Natural killer cell (primary cell): ENCODE results near the gene DLG5. TPM values are rescaled to one million over a fixed set of nuclear protein-coding genes. Genes with fewer than 3 reads are reported as not detected.
A peak's percentile ranks its signal among the peaks of the same experiment; 100 is the strongest.

Experiments used
- ATAC-seq, 3 donors: fragments of 150-1000 bp in 2 of 3; fragments of 200-7000 bp in 1 of 3; cut with Tn5 transposase; 1 replicate in 1 of 3; 2 replicates in 2 of 3; pipeline ENCODE4 v1.10.0; 2021; ENCODE audit warnings: mild to moderate bottlenecking in 2 of 3, moderate library complexity in 2 of 3
- DNase-seq, 2 donors: peaks; one replicate each; pipeline versions ENCODE4 v3.0.0 to v3.0.0-alpha.2; 2013 to 2021; ENCODE audit warnings: mixed read lengths in 1 of 2
- H3K27ac ChIP-seq: one replicate; pipeline ENCODE4 v1.5.1; 2013; ENCODE audit warnings: mild to moderate bottlenecking, low read length
- H3K27me3 ChIP-seq: one replicate; pipeline ENCODE4 v1.6.1; 2013; ENCODE audit warnings: low read length; ENCODE audit not compliant: control insufficient read depth, insufficient read depth
- H3K36me3 ChIP-seq: one replicate; pipeline ENCODE4 v1.6.1; 2013; ENCODE audit warnings: low read length; ENCODE audit not compliant: control insufficient read depth, insufficient read depth
- H3K4me1 ChIP-seq: one replicate; pipeline ENCODE4 v1.6.1; 2013; ENCODE audit warnings: low read length; ENCODE audit not compliant: control insufficient read depth, insufficient read depth
- H3K4me3 ChIP-seq: one replicate; pipeline ENCODE4 v1.5.1; 2013; ENCODE audit warnings: low read length
- H3K9me3 ChIP-seq: one replicate; pipeline ENCODE4 v1.6.1; 2013; ENCODE audit warnings: low read length; ENCODE audit not compliant: control insufficient read depth, insufficient read depth
- H3K27ac Mint-ChIP-seq, 2 donors: one replicate each; pipeline ENCODE4 v1.8.0; 2022; ENCODE audit warnings: mild to moderate bottlenecking in 2 of 2, mixed read lengths in 2 of 2, moderate library complexity in 1 of 2
- H3K27me3 Mint-ChIP-seq, 2 donors: one replicate each; pipeline ENCODE4 v1.8.0; 2022; ENCODE audit warnings: low read depth in 2 of 2, mixed read lengths in 2 of 2
- H3K36me3 Mint-ChIP-seq: one replicate; pipeline ENCODE4 v1.8.0; 2022; ENCODE audit warnings: mixed read lengths
- H3K4me1 Mint-ChIP-seq, 2 donors: one replicate each; pipeline ENCODE4 v1.8.0; 2022; ENCODE audit warnings: mixed read lengths in 2 of 2
- H3K4me3 Mint-ChIP-seq: one replicate; pipeline ENCODE4 v1.8.0; 2022; ENCODE audit warnings: mild to moderate bottlenecking, moderate library complexity, mixed read lengths
- H3K9me3 Mint-ChIP-seq, 2 donors: one replicate each; pipeline ENCODE4 v1.8.0; 2022; ENCODE audit warnings: mixed read lengths in 2 of 2
- CTCF ChIP-seq: fragments of 200-600 bp; IDR thresholded peaks from one replicate; pipeline ENCODE4 v1.8.0; 2022; ENCODE audit warnings: antibody characterized with exemption
- WGBS: methylation state at CpG from one replicate; pipeline ENCODE4 v1.1.7; 2013; ENCODE audit warnings: missing lambda C conversion rate; ENCODE audit not compliant: insufficient coverage; 5-methylcytosine and 5-hydroxymethylcytosine counted together
- intact Hi-C: fragments of 100-400 bp; cut with micrococcal nuclease; formaldehyde crosslinking; loops from one replicate; pipeline ENCODE4 v1.14.2; 2022
- total RNA-seq, 4 donors: library from RNA; stranded (reverse); fragments of 120-200 nt in 1 of 4; gene quantifications; one replicate each; pipeline versions ENCODE4 v1.2.3 to v1.2.4, GENCODE V29; 2013 to 2022

The DLG5 gene
- total RNA-seq, 3 donors from 2014 or later (not counting 1 experiment from before 2014, with no cell fraction given): 52.8 to 75.0 (median 52.9) TPM

- WGBS: 49% methylated on average over 3 of the region's 4 CpGs
- Histone ChIP-seq H3K9me3 (no peaks in the 10 kb centered on the region), H3K27ac (no peak overlapping the region), H3K4me3 (no peak overlapping the region), H3K36me3 (no peaks in the 10 kb centered on the region), H3K4me1 (peaks cover 10% of the 10 kb centered on the region), H3K27me3 (no peaks in the 10 kb centered on the region)
- TF ChIP-seq CTCF: no peak
- no peak for DNase-seq
- Mint-ChIP-seq H3K27ac (peak overlapping the region in 1 of 2 donors; percentile 7), H3K4me1 (peaks cover 38 to 47% of the 10 kb centered on the region in 2 donors), H3K4me3 (no peak overlapping the region), H3K27me3 (no peaks in the 10 kb centered on the region), H3K36me3 (no peaks in the 10 kb centered on the region), H3K9me3 (no peaks in the 10 kb centered on the region)
- ATAC-seq: no peak
- intact Hi-C loops: no loop called here
These were observed 27.5 kb downstream of the DLG5 start for GRCh38 chr10:77899080-77899477.

GRCh38 chr10:77898323-77899079 is 28.1 kb downstream of the DLG5 start:
- Mint-ChIP-seq H3K9me3 (no peaks in the 10 kb centered on the region), H3K4me1 (peaks cover 43 to 47% of the 10 kb centered on the region in 2 donors), H3K27me3 (no peaks in the 10 kb centered on the region), H3K4me3 (no peak overlapping the region), H3K27ac (no peak overlapping the region), H3K36me3 (no peaks in the 10 kb centered on the region)
- ATAC-seq (no peak), DNase-seq (no peak)
- H3K36me3 ChIP-seq: no peaks in the 10 kb centered on the region
- H3K27me3 ChIP-seq: no peaks in the 10 kb centered on the region
- intact Hi-C loops: no loop called here
- no peak for TF ChIP-seq CTCF
- H3K4me3 ChIP-seq: no peak overlapping the region
- H3K9me3 ChIP-seq: no peaks in the 10 kb centered on the region
- no peak overlapping the region for H3K27ac ChIP-seq
- H3K4me1 ChIP-seq: peaks cover 13% of the 10 kb centered on the region
- 58% methylated on average over 19 of the region's 19 CpGs for WGBS

GRCh38 chr10:77896058-77896457 is 30.5 kb downstream of the DLG5 start:
- peaks cover 47 to 55% of the 10 kb centered on the region in 2 donors for H3K4me1 Mint-ChIP-seq
- H3K36me3 ChIP-seq: no peaks in the 10 kb centered on the region
- ATAC-seq (no peak), DNase-seq (no peak)
- no peak overlapping the region for H3K27ac Mint-ChIP-seq
- WGBS: 100% methylated on average over 3 of the region's 3 CpGs
- H3K27me3 ChIP-seq: no peaks in the 10 kb centered on the region
- no peak overlapping the region for H3K4me3 Mint-ChIP-seq
- H3K4me3 ChIP-seq: no peak overlapping the region
- intact Hi-C loops: no loop called here
- TF ChIP-seq CTCF: no peak
- H3K9me3 ChIP-seq: no peaks in the 10 kb centered on the region
- H3K4me1 ChIP-seq: peaks cover 13% of the 10 kb centered on the region
- no peaks in the 10 kb centered on the region for H3K9me3 Mint-ChIP-seq
- H3K27me3 Mint-ChIP-seq: no peaks in the 10 kb centered on the region
- no peak overlapping the region for H3K27ac ChIP-seq
- no peaks in the 10 kb centered on the region for H3K36me3 Mint-ChIP-seq

- H3K9me3 Mint-ChIP-seq: no peaks in the 10 kb centered on the region
- no peak overlapping the region for H3K4me3 Mint-ChIP-seq
- no peaks in the 10 kb centered on the region for H3K27me3 ChIP-seq
- WGBS: 38% methylated on average over 3 of the region's 3 CpGs
- peak overlapping the region in 1 of 2 donors; percentile 72 for H3K27ac Mint-ChIP-seq
- intact Hi-C loops: no loop called here
- no peaks in the 10 kb centered on the region for H3K9me3 ChIP-seq
- no peaks in the 10 kb centered on the region for H3K27me3 Mint-ChIP-seq
- no peaks in the 10 kb centered on the region for H3K36me3 ChIP-seq
- H3K4me1 ChIP-seq: peaks cover 8% of the 10 kb centered on the region
- H3K4me3 ChIP-seq: no peak overlapping the region
- no peaks in the 10 kb centered on the region for H3K36me3 Mint-ChIP-seq
- no peak for ATAC-seq
- TF ChIP-seq CTCF: no peak
- no peak overlapping the region for H3K27ac ChIP-seq
- no peak for DNase-seq
- H3K4me1 Mint-ChIP-seq: peaks cover 48 to 56% of the 10 kb centered on the region in 2 donors
These were observed 32.5 kb downstream of the DLG5 start for GRCh38 chr10:77894058-77894457.
